GM10266 (cell line): Measurements from ENCODE around the gene PAPOLA.

Experiments used
- DNase-seq: peaks from one replicate; pipeline ENCODE4 v3.0.0; 2012; ENCODE audit errors: extremely low spot score
- TF ChIP-seq, protein P1 (sequence below): IDR thresholded peaks from 2 replicates; pipeline ENCODE4 v1.5.1; 2012; ENCODE audit warnings: mild to moderate bottlenecking, low read depth; ENCODE audit not compliant: control insufficient read depth, insufficient read depth; ENCODE audit errors: missing control alignments

The PAPOLA gene

DNA sequence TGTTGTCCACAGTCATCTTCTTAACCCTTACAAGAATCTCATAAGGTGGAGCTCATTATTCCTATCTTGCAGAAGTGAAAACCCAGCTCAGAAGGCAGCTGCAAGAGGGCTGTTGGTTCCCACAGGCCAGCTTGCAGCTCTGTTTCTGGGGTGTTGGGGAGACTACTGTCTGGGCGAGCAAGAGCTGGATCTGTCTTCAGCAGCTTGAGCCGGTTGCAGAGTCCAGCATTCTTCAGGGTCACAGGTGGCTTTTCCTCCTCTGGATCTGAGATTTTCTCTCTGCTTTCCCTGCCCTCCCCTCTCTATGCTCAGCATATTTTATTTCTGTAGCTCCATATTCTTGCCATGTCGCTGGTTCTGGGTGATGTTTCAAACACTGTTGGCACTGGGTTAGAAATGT is 87.4 kb downstream of the PAPOLA start:
- no peak for DNase-seq
- TF ChIP-seq, protein P1, sequence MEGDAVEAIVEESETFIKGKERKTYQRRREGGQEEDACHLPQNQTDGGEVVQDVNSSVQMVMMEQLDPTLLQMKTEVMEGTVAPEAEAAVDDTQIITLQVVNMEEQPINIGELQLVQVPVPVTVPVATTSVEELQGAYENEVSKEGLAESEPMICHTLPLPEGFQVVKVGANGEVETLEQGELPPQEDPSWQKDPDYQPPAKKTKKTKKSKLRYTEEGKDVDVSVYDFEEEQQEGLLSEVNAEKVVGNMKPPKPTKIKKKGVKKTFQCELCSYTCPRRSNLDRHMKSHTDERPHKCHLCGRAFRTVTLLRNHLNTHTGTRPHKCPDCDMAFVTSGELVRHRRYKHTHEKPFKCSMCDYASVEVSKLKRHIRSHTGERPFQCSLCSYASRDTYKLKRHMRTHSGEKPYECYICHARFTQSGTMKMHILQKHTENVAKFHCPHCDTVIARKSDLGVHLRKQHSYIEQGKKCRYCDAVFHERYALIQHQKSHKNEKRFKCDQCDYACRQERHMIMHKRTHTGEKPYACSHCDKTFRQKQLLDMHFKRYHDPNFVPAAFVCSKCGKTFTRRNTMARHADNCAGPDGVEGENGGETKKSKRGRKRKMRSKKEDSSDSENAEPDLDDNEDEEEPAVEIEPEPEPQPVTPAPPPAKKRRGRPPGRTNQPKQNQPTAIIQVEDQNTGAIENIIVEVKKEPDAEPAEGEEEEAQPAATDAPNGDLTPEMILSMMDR = no peak

DNA sequence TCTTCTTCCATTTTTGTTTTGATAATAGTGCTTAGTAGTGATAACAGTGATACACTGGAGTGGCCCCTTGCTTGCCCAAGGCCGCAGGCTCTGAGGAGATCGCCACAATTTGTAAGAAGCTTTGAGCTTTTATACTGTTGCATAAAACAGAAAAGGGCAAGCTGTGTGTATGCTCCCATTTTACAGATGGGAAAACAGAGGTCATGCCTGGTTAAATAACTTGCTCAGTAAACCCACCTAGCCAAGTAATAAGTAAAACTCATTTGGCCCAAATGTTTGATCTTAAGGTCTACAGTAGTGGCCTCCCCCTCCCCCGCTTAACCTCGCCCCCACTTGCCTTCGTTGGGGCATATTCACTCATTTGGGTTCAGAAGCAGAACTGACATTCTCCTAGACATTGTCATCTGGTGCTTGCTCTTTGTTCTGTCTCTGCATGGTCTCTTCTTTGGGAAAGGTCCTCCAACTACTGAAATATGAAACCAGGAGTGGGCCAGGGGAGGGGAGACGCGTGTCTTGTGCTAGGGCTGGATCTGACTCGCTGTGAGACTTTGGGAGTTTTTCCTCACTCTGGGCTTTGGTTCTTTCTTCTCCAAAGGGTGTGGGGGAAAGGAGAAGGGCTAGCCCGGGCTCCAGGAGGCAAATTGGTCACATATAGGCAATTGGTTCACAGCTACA is 88.1 kb downstream of the PAPOLA start:
- no peak for DNase-seq
- TF ChIP-seq, protein P1 = no peak

- TF ChIP-seq, protein P1 = no peak
- DNase-seq = peak; percentile 77
Measured at GRCh38 chr14:96592591-96593386, 90.6 kb downstream of the PAPOLA start.

DNA sequence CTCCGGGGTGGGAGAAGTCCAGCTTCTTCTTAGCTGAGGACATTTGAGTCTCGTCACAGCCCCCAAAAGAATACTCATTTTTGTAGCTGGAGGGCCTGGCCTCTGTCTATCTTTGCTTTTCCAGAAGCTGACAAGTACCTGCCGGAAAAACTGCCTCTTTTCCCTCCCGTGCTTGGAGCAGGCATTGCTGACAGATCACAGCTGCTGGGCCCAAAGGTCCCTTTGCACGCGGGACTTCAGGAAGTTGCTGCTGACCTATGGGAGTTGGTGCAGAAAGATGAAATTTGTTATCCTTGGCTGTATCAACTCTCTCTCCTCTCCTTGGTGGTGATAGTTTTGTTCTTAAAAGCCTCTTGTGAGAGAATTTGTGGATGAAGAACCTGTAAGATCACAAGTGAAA is 92.8 kb downstream of the PAPOLA start:
- DNase-seq = no peak
- TF ChIP-seq, protein P1 = no peak

- DNase-seq = no peak
- TF ChIP-seq, protein P1 = no peak
Measured at GRCh38 chr14:96597680-96598079, 95.5 kb downstream of the PAPOLA start.

DNA sequence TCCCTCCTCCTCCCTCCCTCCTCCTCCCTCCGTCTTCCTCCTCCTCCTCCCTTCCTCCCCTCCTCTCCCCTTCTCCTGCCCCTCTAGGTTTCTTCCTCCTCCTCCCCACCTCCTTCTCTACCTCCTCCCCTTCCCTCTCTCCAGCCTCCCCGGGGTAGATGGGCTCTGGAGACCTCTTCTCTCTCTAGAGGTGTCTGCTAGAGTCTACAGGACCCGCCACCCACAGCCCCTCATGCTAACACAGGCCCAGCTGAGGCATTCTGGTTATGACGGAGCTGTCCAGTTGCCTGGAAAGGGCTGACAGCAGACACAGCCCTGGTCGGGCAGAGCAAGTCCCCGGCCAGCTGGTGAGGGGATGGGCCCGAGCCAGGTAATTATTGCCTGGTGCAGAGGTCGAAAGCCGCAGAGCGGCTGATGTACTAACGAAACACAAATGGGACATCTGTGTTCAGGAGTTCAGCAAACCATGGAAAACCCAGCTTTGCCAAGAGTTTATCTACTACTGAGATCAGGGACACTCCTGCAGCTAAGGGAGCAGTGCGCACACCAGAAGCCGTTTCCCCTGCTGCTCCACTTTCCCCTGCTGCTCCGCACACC is 96.2 kb downstream of the PAPOLA start:
- TF ChIP-seq, protein P1 = no peak
- DNase-seq = no peak

- DNase-seq = no peak
- TF ChIP-seq, protein P1 = no peak
Measured at GRCh38 chr14:96599076-96599475, 96.9 kb downstream of the PAPOLA start.
